ENCODE data around the gene RAB30. TPM values are rescaled to one million over a fixed set of nuclear protein-coding genes. Genes with fewer than 3 reads are reported as not detected.

Gene RAB30
- total RNA-seq, 1 donor from 2014 or later, result 3.7 TPM

DNA sequence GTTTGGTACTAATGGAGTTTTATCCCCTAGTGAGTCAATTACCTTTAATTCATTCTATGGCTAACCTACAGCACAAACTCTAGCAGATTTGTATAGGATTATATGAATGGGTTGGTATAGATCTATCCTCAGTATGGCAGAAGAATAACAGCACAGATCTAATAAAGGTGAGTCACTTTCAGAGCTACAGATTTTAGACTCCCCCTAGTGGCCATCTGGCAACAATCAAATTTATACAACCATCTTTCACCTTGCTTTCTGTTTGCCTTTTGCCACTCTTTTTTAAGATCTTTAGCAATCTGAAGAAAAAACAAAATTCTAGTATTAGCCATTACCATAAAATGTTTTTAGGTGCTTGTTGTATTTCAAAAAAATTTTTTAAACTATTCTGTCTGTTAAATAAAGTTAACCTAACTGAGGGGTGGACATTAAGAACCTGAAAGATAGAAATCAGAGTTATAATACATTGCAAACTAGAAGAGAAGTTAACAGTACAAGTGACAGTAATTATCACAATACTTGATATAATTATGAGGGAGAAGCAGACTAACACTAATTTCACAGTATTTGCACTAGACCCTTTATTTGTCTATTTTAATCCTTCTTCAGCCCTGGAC, 144.3 kb downstream of the RAB30 start:
- Histone ChIP-seq H3K4me3 (ENCODE audit: low read depth, low read length) (no peak overlapping the region), H3K36me3 (ENCODE audit: control insufficient read depth, insufficient read depth, low read length) (no peaks in the 10 kb centered on the region), H3K27me3 (ENCODE audit: control insufficient read depth, insufficient read depth, low read length) (no peaks in the 10 kb centered on the region)
- peak; percentile 71 for TF ChIP-seq CTCF (IDR thresholded peaks at IDR 0.05; ENCODE audit: insufficient read depth, low read length, severe bottlenecking)
- DNase-seq (ENCODE audit: low read depth) (peak; percentile 66), FAIRE-seq (no peak)

- no peaks in the 10 kb centered on the region for H3K27me3 ChIP-seq (ENCODE audit: control insufficient read depth, insufficient read depth, low read length)
- no peaks in the 10 kb centered on the region for H3K36me3 ChIP-seq (ENCODE audit: control insufficient read depth, insufficient read depth, low read length)
- no peak for FAIRE-seq
- H3K4me3 ChIP-seq (ENCODE audit: low read depth, low read length), result no peak overlapping the region
- no peak for DNase-seq (ENCODE audit: low read depth)
- TF ChIP-seq CTCF (IDR thresholded peaks at IDR 0.05; ENCODE audit: insufficient read depth, low read length, severe bottlenecking), result no peak
Observed at GRCh38 chr11:82924522-82925224, 147.0 kb downstream of the RAB30 start.

Other genes starting within 250 kb of the RAB30 start
- 10.0 and 25.9 TPM in 2 replicates for gene PRCP, start 171.5 kb downstream of the RAB30 start, total RNA-seq
- under 0.01 and 0.26 TPM in 2 replicates for gene DDIAS, start 170.2 kb downstream of the RAB30 start, total RNA-seq
- 26.1 and 41.0 TPM in 2 replicates for gene PCF11, start 85.2 kb upstream of the RAB30 start, total RNA-seq
- 4.7 and 8.3 TPM in 2 replicates for gene ANKRD42, start 121.8 kb upstream of the RAB30 start, total RNA-seq
- 35.8 and 48.4 TPM in 2 replicates for gene CCDC90B, start 214.5 kb upstream of the RAB30 start, total RNA-seq